ENCODE measurements around the gene LIN28B.

The LIN28B gene

DNA sequence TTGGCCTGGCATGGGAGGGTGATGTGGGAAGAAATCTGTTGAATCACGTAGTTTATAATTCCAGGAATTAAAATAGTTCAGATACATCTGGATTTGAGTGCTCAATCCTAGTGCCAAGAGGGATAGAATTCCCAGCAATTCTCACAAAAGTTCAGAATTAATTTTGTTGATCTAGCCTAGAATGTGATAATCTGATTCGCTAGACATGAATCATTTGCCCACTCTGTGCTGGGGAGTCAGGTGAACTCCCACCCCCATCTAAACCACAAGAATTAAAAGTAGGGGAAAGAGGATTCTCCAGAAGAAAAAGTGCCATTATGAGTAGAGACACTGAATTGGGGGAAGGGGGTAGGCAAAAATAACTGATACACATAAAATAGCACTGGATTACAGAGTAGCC lies 85.0 kb downstream of the LIN28B start:
- H3K4me3 ChIP-seq (ENCODE audit: low read length in 2 of 2) = no peak overlapping the region
- no peaks in the 10 kb centered on the region for H3K4me1 ChIP-seq (ENCODE audit: control insufficient read depth, insufficient read depth, low read length)
- H3K9me3 ChIP-seq (ENCODE audit: control insufficient read depth in 2 of 2, low read length in 2 of 2) = no peaks in the 10 kb centered on the region
- no peak overlapping the region for H3K27ac ChIP-seq (ENCODE audit: low read length)
- H3K9ac ChIP-seq (ENCODE audit: low read length in 2 of 2) = no peak overlapping the region
- H3K36me3 ChIP-seq (ENCODE audit: control insufficient read depth in 2 of 2, insufficient read depth in 2 of 2, low read length in 2 of 2) = no peaks in the 10 kb centered on the region
- no peaks in the 10 kb centered on the region for H3K27me3 ChIP-seq (ENCODE audit: control insufficient read depth in 1 of 2, insufficient read depth in 2 of 2, low read length in 2 of 2)

- Histone ChIP-seq H3K27me3 (ENCODE audit: control insufficient read depth in 1 of 2, insufficient read depth in 2 of 2, low read length in 2 of 2) (no peaks in the 10 kb centered on the region), H3K27ac (ENCODE audit: low read length) (no peak overlapping the region), H3K4me1 (ENCODE audit: control insufficient read depth, insufficient read depth, low read length) (no peaks in the 10 kb centered on the region), H3K9ac (ENCODE audit: low read length in 2 of 2) (no peak overlapping the region), H3K9me3 (ENCODE audit: control insufficient read depth in 2 of 2, low read length in 2 of 2) (no peaks in the 10 kb centered on the region), H3K4me3 (ENCODE audit: low read length in 2 of 2) (no peak overlapping the region), H3K36me3 (ENCODE audit: control insufficient read depth in 2 of 2, insufficient read depth in 2 of 2, low read length in 2 of 2) (no peaks in the 10 kb centered on the region)
These were observed 85.7 kb downstream of the LIN28B start for GRCh38 chr6:105042648-105043047.

GRCh38 chr6:105043979-105044378 lies 87.1 kb downstream of the LIN28B start:
- Histone ChIP-seq H3K9ac (ENCODE audit: low read length in 2 of 2) (no peak overlapping the region), H3K36me3 (ENCODE audit: control insufficient read depth in 2 of 2, insufficient read depth in 2 of 2, low read length in 2 of 2) (no peaks in the 10 kb centered on the region)

DNA sequence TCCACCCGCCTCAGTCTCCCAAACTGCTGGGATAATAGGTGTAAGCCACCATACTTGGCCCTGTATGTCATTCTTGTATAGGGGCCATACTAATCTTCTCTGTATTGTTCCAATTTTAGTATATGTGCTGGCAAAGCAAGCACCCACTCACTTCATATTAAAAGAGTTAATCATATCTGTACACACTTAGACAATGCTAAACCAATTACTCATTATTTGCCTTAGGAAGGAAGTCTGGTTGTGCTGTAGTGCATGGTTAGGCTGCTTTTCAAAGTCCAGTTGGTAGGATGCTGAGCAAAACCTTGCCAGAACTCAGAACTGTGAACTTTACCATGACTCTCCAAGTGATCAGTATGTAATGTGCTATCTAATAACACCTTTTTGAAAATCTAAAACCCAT lies 88.6 kb downstream of the LIN28B start:
- Histone ChIP-seq H3K9ac (ENCODE audit: low read length in 2 of 2) (no peak overlapping the region), H3K9me3 (ENCODE audit: control insufficient read depth in 2 of 2, low read length in 2 of 2) (no peaks in the 10 kb centered on the region), H3K4me1 (ENCODE audit: control insufficient read depth, insufficient read depth, low read length) (no peaks in the 10 kb centered on the region), H3K27me3 (ENCODE audit: control insufficient read depth in 1 of 2, insufficient read depth in 2 of 2, low read length in 2 of 2) (no peaks in the 10 kb centered on the region), H3K4me3 (ENCODE audit: low read length in 2 of 2) (no peak overlapping the region), H3K27ac (ENCODE audit: low read length) (no peak overlapping the region), H3K36me3 (ENCODE audit: control insufficient read depth in 2 of 2, insufficient read depth in 2 of 2, low read length in 2 of 2) (no peaks in the 10 kb centered on the region)

More at GRCh38 chr6:105043979-105044378, 87.1 kb downstream of the LIN28B start:
- H3K9me3 ChIP-seq (ENCODE audit: control insufficient read depth in 2 of 2, low read length in 2 of 2) = no peaks in the 10 kb centered on the region
- H3K27me3 ChIP-seq (ENCODE audit: control insufficient read depth in 1 of 2, insufficient read depth in 2 of 2, low read length in 2 of 2) = no peaks in the 10 kb centered on the region
- no peaks in the 10 kb centered on the region for H3K4me1 ChIP-seq (ENCODE audit: control insufficient read depth, insufficient read depth, low read length)
- H3K27ac ChIP-seq (ENCODE audit: low read length) = no peak overlapping the region
- no peak overlapping the region for H3K4me3 ChIP-seq (ENCODE audit: low read length in 2 of 2)

DNA sequence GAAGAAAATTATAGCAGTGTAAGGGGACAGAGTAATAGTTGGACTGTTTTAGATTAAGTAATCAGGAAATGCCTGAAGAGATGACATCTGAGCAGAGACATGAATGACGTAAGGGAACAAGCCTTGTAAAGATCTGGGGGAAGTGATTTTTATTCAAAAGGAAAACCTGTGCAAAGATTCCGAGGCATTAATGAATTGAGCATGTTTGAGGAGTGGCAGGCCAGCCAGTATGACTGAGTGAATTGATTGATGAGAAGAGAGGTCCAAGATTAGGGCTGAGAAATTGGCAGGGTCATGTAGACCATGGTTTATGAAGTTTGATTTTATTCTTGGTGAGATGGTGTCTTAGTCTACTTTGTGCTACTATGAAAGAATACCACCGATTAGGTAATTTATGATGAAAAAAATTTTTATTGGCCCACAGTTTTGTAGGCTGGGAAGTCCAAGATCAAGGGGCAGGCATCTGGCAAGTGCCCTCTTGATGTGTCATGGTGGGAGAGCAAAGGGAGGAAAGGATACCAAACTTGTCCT lies 95.1 kb downstream of the LIN28B start:
- Histone ChIP-seq H3K36me3 (ENCODE audit: control insufficient read depth in 2 of 2, insufficient read depth in 2 of 2, low read length in 2 of 2) (no peaks in the 10 kb centered on the region), H3K27ac (ENCODE audit: low read length) (no peak overlapping the region), H3K9me3 (ENCODE audit: control insufficient read depth in 2 of 2, low read length in 2 of 2) (peaks cover 0 to 4% of the 10 kb centered on the region in 2 donors), H3K4me3 (ENCODE audit: low read length in 2 of 2) (no peak overlapping the region), H3K9ac (ENCODE audit: low read length in 2 of 2) (no peak overlapping the region), H3K27me3 (ENCODE audit: control insufficient read depth in 1 of 2, insufficient read depth in 2 of 2, low read length in 2 of 2) (no peaks in the 10 kb centered on the region), H3K4me1 (ENCODE audit: control insufficient read depth, insufficient read depth, low read length) (no peaks in the 10 kb centered on the region)

DNA sequence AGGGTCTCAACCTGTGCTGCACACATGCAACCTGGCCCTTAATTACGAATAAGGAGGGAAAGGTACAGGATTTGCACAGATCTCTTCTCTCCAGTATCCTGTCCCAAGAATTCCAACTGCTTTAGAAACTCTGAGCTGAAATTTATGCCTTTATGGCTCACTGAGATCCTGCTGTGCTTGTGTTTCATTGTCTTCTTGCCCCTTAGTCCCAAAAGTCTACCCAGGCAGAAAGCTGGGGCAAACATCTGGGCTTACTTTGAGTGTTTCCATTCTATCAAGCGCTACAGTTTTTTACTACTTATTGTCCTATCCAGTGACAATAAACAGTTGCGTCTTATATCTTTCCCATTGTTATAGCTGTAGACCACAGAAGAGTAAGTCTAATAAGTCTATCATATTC lies 99.7 kb downstream of the LIN28B start:
- no peak overlapping the region for H3K27ac ChIP-seq (ENCODE audit: low read length)

DNA sequence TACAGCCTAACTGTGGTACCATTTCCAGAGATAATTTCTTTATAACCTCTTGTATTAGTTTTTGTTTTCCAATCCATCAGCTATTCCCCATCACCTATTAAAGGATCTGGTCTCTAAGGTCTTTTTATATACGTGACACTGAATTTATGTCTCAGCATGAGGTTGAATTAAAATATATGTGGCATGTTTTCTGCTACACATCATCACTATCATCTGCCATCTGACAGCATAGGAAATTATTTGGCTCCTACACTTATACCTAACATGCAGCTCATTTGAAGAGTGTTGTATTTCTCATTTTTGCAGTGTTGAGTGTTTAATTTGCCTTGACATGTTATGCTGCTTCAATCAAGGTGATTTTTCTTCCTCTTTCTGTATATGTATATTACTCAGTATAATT lies 100.3 kb downstream of the LIN28B start:
- no peaks in the 10 kb centered on the region for H3K4me1 ChIP-seq (ENCODE audit: control insufficient read depth, insufficient read depth, low read length)
- H3K27me3 ChIP-seq (ENCODE audit: control insufficient read depth in 1 of 2, insufficient read depth in 2 of 2, low read length in 2 of 2) = no peaks in the 10 kb centered on the region
- H3K27ac ChIP-seq (ENCODE audit: low read length) = no peak overlapping the region
- no peak overlapping the region for H3K9ac ChIP-seq (ENCODE audit: low read length in 2 of 2)
- peaks cover 0 to 4% of the 10 kb centered on the region in 2 donors for H3K9me3 ChIP-seq (ENCODE audit: control insufficient read depth in 2 of 2, low read length in 2 of 2)
- no peak overlapping the region for H3K4me3 ChIP-seq (ENCODE audit: low read length in 2 of 2)
- H3K36me3 ChIP-seq (ENCODE audit: control insufficient read depth in 2 of 2, insufficient read depth in 2 of 2, low read length in 2 of 2) = no peaks in the 10 kb centered on the region

More for the DNA sequence above, 99.7 kb downstream of the LIN28B start:
- Histone ChIP-seq H3K4me1 (ENCODE audit: control insufficient read depth, insufficient read depth, low read length) (no peaks in the 10 kb centered on the region), H3K27me3 (ENCODE audit: control insufficient read depth in 1 of 2, insufficient read depth in 2 of 2, low read length in 2 of 2) (no peaks in the 10 kb centered on the region), H3K36me3 (ENCODE audit: control insufficient read depth in 2 of 2, insufficient read depth in 2 of 2, low read length in 2 of 2) (no peaks in the 10 kb centered on the region), H3K4me3 (ENCODE audit: low read length in 2 of 2) (no peak overlapping the region), H3K9me3 (ENCODE audit: control insufficient read depth in 2 of 2, low read length in 2 of 2) (peaks cover 0 to 4% of the 10 kb centered on the region in 2 donors), H3K9ac (ENCODE audit: low read length in 2 of 2) (no peak overlapping the region)

DNA sequence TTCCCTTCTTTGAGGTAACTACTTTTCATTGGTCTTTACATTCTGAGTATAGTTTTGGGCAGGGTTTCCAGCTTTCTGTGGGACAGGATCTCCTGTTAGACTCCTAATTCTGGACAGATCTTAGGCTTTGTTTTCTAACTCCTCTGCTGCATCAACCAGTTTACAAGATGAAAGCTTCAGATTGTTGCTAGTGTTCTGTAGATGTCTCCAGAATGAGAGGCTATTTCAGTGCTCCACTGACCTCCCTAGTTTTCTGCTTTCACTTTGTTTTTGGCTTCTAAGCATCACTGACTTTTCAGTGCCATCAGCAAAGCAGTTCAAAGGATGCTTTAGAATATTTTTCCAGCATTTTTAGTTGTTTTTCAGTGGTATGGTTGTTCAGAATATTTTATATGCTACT lies 101.4 kb downstream of the LIN28B start:
- peaks cover 0 to 3% of the 10 kb centered on the region in 2 donors for H3K9me3 ChIP-seq (ENCODE audit: control insufficient read depth in 2 of 2, low read length in 2 of 2)
- H3K27me3 ChIP-seq (ENCODE audit: control insufficient read depth in 1 of 2, insufficient read depth in 2 of 2, low read length in 2 of 2) = no peaks in the 10 kb centered on the region
- H3K4me1 ChIP-seq (ENCODE audit: control insufficient read depth, insufficient read depth, low read length) = no peaks in the 10 kb centered on the region
- H3K9ac ChIP-seq (ENCODE audit: low read length in 2 of 2) = no peak overlapping the region
- H3K27ac ChIP-seq (ENCODE audit: low read length) = no peak overlapping the region
- H3K4me3 ChIP-seq (ENCODE audit: low read length in 2 of 2) = no peak overlapping the region
- no peaks in the 10 kb centered on the region for H3K36me3 ChIP-seq (ENCODE audit: control insufficient read depth in 2 of 2, insufficient read depth in 2 of 2, low read length in 2 of 2)

- no peak overlapping the region for H3K4me3 ChIP-seq (ENCODE audit: low read length in 2 of 2)
- no peaks in the 10 kb centered on the region for H3K27me3 ChIP-seq (ENCODE audit: control insufficient read depth in 1 of 2, insufficient read depth in 2 of 2, low read length in 2 of 2)
- H3K9ac ChIP-seq (ENCODE audit: low read length in 2 of 2) = no peak overlapping the region
- no peak overlapping the region for H3K27ac ChIP-seq (ENCODE audit: low read length)
- H3K36me3 ChIP-seq (ENCODE audit: control insufficient read depth in 2 of 2, insufficient read depth in 2 of 2, low read length in 2 of 2) = no peaks in the 10 kb centered on the region
- H3K9me3 ChIP-seq (ENCODE audit: control insufficient read depth in 2 of 2, low read length in 2 of 2) = no peaks in the 10 kb centered on the region
- H3K4me1 ChIP-seq (ENCODE audit: control insufficient read depth, insufficient read depth, low read length) = no peaks in the 10 kb centered on the region
These were observed 101.9 kb downstream of the LIN28B start for GRCh38 chr6:105058846-105059245.

- no peaks in the 10 kb centered on the region for H3K36me3 ChIP-seq (ENCODE audit: control insufficient read depth in 2 of 2, insufficient read depth in 2 of 2, low read length in 2 of 2)
- peaks cover 0 to 2% of the 10 kb centered on the region in 2 donors for H3K27me3 ChIP-seq (ENCODE audit: control insufficient read depth in 1 of 2, insufficient read depth in 2 of 2, low read length in 2 of 2)
- H3K27ac ChIP-seq (ENCODE audit: low read length) = no peak overlapping the region
- no peak overlapping the region for H3K4me3 ChIP-seq (ENCODE audit: low read length in 2 of 2)
- no peaks in the 10 kb centered on the region for H3K4me1 ChIP-seq (ENCODE audit: control insufficient read depth, insufficient read depth, low read length)
- H3K9me3 ChIP-seq (ENCODE audit: control insufficient read depth in 2 of 2, low read length in 2 of 2) = no peaks in the 10 kb centered on the region
- no peak overlapping the region for H3K9ac ChIP-seq (ENCODE audit: low read length in 2 of 2)
These were observed 109.3 kb downstream of the LIN28B start for GRCh38 chr6:105066233-105066632.

DNA sequence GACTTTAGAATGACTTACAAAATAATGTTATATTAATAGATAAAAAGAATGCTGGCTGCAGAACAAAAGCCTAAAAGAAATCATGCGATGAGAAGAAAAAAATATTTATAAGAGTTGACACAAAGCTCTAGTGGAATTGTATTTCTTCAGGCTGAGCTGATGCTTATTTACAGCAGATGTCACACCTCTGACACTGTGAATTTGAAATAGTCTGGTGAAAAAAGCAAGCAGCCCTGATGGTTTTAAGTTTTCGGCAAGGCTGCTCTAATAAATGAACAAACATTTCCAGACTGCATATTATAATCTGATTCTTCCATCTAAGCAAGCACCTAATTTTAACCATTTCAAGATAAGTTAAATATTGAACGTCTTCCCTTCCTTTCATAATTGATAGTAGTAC lies 109.9 kb downstream of the LIN28B start:
- Histone ChIP-seq H3K36me3 (ENCODE audit: control insufficient read depth in 2 of 2, insufficient read depth in 2 of 2, low read length in 2 of 2) (no peaks in the 10 kb centered on the region), H3K27me3 (ENCODE audit: control insufficient read depth in 1 of 2, insufficient read depth in 2 of 2, low read length in 2 of 2) (peaks cover 0 to 2% of the 10 kb centered on the region in 2 donors), H3K4me1 (ENCODE audit: control insufficient read depth, insufficient read depth, low read length) (no peaks in the 10 kb centered on the region), H3K9me3 (ENCODE audit: control insufficient read depth in 2 of 2, low read length in 2 of 2) (no peaks in the 10 kb centered on the region), H3K9ac (ENCODE audit: low read length in 2 of 2) (no peak overlapping the region), H3K27ac (ENCODE audit: low read length) (no peak overlapping the region), H3K4me3 (ENCODE audit: low read length in 2 of 2) (no peak overlapping the region)
